Left hindlimb (tissue), 1 donor: Measurements from ENCODE around the gene TMX4.
A peak's percentile ranks its signal among the peaks of the same experiment; 100 is the strongest.
"Not testable (repeated sequence)": the region's sequence is repeated elsewhere in the genome, so short reads cannot be mapped to it uniquely, and the experiment has no call there.

Experiments
- DNase-seq: peaks from one replicate; pipeline ENCODE4 v3.0.0-alpha.2; 2018

The TMX4 gene, protein sequence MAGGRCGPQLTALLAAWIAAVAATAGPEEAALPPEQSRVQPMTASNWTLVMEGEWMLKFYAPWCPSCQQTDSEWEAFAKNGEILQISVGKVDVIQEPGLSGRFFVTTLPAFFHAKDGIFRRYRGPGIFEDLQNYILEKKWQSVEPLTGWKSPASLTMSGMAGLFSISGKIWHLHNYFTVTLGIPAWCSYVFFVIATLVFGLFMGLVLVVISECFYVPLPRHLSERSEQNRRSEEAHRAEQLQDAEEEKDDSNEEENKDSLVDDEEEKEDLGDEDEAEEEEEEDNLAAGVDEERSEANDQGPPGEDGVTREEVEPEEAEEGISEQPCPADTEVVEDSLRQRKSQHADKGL

DNA sequence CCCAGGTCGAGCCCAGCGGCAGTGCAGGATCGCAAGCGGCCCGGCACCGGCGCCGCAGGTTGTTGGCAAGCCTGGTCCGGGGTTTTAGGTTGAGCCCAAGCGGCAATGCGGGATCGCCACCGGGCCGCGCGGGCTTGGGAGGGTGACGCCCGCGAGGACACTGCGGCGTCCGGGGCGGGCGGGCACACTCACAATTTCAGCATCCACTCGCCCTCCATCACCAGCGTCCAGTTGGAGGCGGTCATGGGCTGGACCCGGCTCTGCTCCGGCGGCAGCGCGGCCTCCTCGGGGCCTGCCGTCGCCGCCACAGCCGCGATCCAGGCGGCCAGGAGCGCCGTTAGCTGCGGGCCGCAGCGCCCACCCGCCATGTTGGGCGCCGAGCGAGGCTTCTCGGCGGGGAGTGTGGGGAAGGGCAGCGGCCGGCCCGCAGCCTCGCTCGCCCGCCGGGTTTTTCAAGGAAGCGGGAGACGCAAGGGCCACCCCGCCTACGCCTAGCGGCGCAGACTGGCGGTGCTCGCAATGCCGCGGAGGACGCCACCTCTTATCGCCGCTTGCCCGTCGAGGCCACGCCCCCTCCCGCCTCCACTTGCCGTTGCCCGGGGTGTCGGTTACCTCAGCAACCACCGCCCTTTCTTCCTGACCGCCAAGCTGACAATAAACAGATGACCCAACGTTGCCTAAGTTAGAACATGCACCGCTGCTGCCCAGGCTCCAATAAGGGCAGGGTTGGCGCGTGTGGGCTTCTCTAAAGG, at the start of gene TMX4:
Gene TMX4, minus strand, starts transcription at position 516 of the 752 bp plus-strand sequence. Its CDS starts 148 bp downstream, at position 368.
- DNase-seq, result peak; percentile 95

DNA sequence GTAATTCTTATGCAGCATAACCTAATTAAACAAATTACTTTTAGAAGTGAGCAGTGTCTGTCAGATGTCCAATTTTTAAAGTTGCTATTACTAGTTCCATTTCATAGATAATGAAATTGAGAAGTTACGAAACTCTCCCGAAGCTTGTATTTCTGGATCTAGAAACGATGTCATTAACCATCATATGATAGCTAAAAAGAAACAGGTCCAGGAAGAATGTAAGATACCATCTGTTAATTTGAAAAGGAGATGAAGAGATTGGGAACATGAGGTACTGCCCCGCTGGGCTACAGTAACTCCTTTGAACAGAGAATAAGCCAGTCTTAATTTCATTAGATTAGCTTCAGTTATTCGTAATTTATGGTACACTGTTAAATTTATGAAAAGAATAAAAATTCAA, 47.5 kb upstream of the TMX4 start:
- DNase-seq, result no peak

DNA sequence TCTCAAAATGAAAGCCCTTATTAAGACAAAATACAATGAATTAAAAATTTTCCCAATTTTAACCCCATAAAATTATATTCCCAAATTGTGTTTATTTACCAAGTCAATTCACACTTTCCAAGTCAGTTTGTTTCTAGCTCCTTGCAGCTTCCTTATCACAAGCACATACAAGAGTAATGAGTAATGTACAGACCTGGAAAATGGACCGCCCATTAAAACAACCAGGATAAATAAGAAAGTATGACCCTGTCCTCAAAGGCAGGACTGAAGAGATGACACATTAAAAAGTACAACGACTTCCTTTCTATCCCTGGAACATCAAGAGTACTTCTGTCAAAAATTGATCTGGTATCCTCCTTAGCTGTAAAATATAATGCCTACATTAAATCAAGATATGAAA, 47.1 kb upstream of the TMX4 start:
- no peak for DNase-seq

DNA sequence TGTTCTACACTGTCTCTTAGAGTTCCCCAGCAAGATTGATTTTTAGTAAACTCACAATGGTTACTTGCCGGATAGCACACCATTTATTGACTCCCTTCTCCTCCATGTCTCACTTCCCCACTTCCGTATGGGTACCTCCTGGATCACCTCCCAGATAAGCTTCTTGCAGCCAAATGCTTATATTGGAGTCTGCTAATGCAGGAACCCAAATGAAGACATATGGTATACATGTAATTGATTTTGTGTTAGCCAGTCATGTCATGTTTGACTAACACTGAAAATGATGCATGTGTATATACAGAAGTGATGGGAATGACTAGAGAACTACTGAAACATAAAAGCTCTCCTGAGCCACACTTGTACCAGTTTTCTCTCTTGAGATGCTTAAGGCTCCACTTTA, 46.1 kb upstream of the TMX4 start:
- no peak for DNase-seq

DNA sequence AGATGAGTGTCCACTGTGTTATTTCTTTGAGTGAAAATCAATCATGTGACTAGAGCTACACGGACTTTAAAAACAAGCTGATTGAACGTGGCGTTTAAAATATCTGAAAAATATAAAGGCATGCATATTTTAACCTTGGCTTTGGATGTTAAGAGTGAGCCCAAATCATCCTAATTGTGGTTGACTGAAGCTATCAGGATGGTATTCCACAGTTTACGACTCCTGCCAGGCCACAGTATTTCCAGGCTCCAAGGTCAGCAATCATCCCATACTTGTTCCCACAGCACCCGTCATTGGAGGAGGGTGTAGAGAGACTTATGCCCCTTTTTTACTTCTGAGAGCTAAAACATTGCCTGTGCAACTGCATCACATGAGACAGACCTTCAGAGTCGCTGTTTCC, 43.2 kb upstream of the TMX4 start:
- DNase-seq, result no peak

DNA sequence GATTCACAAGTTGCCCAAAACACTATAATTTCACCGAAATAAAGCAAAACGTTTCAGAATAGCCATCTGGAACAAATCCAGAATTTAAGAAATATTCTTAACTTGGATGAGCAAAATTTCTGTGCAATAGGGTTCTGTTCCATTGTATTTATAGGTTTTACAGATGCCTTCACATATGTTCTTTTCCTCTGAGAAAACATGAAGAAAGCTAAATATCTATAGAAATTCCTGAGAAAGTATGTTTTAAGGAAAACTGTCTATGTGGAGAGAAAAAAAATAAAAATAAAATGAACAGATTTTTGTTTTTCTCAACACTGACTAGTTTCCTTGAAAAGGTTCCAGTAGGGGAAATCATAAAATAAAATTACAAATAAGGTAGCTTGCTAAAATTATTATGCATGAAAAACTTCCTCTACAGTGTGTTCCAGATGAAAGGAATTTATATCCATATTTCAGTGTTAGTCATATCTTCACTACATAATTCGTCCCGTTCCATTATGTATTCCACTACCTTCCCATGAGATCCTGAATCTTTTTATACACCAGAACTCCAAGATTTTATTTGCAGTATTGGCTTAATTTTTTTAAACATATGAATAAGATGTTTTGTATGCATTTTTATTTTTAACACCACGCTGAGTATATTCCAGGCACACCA, 42.4 kb upstream of the TMX4 start:
- no peak for DNase-seq

DNA sequence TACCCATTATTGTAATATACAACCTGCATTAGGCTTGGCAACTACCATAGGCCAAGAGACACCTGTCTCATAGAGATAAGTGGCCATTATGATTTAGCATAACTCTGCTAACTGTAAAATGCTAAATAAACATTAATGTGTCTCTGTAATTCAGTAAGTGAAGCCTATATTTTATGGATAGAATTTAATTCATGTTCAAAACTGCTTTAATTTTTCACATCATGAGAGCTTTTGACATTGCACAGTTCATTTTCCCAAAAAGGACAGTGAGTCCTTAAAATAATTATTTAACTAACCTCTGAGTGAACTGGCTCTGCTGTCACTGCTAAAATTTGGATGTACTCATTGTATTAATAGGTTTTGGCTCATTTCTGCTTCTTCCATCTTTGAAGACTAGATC, 41.4 kb upstream of the TMX4 start:
- no peak for DNase-seq

DNA sequence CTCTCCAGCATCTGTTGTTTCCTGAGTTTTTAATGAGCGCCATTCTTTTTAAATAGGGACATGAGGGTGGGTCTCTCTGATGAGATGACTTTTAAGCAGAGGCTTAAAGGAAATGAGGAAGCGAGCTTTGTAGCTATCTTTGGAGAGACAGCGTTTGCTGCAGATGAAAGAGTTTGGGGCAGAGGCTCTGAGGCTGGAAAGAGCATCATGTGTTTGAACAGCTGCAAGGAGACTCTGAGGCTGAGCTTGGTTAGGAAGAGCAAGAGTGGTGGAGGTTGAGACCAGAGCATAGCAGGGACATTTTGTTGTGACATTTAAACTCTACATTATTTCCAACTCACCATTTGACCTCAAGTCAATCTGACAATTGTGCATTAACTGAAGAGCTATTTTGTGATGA, 38.3 kb upstream of the TMX4 start:
- DNase-seq, result no peak

DNA sequence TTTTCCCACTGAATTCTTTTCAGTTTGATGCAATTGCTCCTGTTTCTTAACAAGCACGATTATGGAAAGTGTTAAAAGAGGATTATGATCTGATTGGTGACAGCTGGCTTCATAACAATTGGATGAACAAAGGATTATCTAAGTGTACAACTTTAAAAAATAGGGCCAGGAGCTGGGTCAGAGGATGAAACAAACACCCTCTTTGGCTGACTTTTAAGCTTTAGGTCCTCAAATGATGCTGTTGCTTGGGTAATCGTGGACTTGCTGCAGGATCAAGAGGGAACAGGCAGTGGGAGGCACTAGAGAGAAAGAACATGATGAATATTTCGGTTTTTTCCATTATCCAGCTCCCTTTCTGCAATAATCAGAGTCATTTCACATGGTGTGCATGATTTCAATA, 35.5 kb upstream of the TMX4 start:
- DNase-seq, result no peak

DNA sequence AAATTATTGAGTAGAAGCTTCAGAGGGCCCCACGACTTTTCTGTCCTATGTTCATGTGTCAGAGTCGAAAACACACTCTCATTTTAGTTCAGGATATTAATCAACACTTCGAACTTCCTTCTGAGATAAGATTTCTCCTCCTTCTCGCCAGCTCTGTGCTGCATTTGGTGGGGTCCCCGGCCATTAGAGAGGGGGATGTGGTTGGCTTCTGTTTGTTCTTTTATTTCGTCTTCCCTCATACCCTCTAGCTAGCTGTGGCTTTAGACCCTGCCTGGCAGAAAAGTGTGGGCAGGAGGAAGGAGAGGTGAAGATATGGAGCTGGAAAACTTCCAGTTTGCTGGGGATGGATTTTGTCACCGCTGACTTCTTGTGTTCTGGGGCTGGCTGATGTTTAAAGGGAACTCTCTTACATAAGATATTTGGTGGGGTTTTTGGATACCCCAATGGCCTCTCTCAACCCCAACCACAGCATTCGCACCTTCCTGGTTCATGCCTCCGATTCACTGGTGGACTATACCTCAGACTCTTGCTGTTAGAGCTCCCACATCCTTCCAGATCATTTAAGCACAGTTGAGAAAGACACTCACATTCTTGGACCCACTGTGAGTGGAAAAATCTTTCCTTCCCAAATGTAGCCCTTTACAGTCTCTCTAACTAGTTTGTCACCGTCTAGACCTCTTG, 30.7 kb upstream of the TMX4 start:
- DNase-seq, result no peak

DNA sequence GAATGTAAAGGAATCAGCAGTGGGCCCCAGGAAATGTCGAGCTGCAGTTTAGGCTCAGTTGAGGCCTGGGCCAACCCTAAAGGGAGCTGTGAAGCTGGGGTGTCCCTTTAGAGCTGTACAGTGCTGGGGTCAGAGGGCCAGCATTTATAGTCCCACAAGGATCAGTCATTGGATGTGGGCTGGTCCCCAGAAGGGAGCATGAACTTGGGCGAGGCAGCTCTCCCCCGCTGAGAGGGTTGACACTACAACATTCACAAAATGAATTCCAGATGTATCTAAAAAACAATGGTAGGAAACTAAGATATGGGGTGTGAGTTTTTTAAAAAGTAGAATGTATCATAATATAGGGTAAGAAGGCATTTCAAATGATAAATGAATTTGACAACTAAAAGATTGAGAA, 29.7 kb upstream of the TMX4 start:
- no peak for DNase-seq

DNA sequence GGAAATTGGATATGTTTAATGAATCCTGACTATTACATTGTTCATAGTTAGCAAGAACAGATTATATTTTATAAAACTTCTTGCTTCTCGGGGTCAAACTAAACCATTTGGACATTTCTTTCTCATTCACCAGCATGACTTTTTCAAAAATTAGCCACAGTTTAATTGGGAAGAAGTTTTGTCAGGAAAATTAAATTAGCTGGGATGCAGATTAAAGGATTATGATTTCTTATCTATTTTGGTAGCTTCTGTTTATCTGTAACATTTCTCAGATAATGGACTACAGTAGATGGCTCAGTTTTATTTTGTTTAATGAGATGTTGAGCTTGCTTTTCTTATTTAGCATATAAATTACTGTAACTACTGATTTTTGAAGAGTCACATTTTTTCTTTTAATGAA, 26.4 kb upstream of the TMX4 start:
- no peak for DNase-seq

DNA sequence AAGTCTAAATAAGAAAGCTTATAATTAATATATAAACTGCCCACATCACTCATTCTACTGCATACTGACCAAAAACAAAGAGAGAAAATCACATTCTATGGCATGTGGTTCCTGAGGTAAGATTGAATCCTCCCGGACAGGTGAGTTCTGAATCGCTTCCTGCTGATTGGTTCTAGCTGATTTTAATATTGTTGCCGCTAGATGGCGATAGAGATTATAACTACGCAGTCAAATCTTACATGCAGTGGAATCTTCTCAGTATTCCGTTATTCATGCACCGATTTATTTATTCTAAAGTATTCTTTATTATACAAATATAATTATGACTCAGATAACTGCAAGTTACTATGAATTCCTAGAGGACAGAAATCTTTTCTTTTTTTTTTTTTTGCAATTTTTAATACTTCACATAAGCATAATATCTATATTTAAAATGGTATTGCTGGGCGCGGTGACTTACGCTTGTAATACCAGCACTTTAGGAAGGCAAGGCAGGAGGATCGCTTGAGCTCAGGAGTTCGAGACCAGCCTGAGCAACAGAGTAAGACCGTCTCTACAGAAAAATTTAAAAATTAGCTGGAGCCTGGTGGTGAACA, 24.2 kb upstream of the TMX4 start:
- DNase-seq, result no peak

DNA sequence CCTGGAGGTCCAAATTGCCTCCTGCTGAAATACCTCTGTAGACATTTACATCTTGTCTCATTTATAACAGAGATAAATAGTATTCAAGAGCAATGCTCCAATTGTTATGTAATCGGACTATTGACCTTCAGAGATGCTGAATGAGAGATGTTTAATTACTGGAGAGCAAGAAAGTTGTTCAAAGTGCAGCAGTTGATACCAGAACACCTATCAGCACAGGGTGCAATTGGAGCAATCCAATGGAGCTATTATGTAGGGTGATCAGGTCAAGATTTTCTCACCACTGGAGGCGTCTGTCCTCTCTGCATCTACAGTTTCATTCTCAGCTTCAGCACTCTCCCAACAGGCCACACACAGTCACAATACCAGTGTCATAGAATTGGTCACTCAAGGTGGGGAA, 19.5 kb upstream of the TMX4 start:
- no peak for DNase-seq

DNA sequence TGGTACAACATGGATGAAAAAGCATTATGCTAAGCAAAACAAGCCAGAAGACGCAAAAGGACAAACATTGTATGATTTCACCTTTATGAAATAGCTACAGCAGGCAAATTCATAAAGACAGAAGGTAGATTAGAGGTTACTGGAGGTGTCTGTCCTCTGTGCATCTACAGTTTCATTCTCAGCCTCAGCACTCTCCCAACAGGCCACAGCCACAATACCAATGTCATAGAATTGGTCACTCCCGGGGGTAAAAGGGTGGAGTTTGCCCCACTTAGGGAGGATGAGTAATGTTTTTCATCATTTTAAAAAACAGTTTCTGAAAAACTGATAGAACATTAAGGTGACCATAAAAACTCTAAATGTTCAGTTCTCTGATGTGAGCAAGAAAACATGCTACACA, 17.2 kb upstream of the TMX4 start:
- DNase-seq, result no peak

DNA sequence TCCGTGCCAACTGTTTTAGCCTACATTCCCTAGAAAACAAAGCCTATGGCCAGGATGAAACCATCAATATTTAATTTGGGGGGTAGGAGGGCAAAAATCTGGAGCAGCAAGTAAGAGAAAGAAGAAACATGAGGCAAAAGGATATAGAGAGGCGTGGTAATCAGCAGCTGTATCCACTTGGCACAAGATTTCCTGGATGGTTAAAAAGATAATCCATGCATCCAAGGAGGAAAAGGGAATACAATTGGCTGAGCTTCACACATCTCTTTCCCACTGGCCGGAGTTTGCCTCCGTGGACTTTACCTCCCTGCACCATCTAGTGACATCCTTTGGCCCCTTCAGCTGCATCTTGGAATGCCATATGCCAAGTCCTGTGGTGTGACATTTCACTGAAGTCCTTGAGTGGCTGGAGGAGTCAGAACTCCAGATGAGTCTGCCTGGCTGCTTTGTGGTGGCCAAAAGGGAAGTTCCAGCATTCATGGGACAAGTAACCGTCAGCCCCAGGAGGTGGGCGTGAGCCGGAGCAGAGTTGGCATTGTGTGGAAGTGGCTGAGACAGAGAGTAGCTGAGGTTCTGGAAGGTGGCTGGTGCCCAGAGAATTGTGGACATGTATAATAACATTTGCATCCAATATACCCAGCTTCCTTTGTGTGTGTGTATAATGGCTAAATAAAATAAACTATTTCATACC, 13.7 kb upstream of the TMX4 start:
- DNase-seq, result no peak

DNA sequence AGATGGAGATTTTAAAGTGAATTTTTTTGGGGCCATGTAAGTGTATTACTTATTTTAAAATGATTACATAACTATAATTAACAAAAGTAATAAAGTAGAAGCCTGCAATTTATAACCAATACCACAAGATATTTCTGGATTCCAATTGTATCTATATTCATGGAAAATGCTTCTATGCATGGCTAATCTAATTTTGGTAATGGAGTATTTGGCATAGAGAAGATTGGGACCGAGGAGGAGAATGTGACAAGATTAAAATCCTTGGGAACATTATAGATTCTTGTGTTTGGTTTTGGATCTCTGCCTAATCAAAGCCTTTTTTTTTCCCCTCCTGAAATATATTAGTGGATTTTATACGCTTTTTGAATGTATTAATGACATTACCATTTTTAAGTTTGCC, 12.9 kb upstream of the TMX4 start:
- DNase-seq, result no peak

DNA sequence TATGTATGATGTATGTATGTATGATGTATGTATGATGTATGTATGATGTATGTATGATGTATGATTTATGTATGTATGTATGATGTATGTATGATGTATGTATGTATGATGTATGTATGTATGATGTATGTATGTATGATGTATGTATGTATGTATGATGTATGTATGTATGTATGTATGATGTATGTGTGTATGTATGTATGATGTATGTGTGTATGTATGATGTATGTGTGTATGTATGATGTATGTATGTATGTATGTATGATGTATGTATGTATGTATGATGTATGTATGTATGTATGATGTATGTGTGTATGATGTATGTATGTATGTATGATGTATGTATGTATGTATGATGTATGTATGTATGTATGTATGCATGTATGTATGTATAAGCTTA, 12.0 kb upstream of the TMX4 start:
- not testable (repeated sequence) for DNase-seq

DNA sequence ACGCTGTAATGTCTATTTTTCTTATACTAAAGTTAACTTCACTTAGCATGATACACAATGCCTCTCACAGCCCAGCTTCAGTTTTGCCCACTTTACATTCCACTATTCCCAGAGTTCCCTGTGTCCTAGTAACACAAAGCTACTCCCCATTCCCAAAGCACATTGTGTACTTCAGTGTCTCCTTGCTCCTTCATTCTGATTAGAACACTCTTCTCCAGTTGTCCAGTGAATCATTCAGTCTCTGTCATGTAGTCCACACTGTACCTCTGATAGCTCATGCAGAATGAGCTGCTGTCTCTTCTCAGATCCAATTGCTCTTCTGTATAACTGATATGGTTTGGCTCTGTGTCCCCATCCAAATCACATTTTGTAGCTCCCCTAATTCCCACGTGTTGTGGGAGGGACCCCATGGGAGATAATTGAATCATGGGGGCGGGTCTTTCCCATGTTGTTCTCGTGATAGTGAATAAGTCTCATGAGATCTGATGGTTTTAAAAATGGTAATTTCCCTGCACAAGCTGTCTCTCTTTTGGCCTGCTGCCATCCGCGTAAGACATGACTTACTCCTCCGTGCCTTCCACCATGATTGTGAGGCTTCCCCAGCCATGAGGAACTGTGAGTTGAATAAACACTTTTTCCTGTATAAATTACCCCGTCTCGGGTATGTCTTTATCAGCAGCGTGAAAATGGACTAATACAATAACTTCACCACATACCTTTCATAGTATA, 2.1 kb upstream of the TMX4 start:
- DNase-seq, result no peak

DNA sequence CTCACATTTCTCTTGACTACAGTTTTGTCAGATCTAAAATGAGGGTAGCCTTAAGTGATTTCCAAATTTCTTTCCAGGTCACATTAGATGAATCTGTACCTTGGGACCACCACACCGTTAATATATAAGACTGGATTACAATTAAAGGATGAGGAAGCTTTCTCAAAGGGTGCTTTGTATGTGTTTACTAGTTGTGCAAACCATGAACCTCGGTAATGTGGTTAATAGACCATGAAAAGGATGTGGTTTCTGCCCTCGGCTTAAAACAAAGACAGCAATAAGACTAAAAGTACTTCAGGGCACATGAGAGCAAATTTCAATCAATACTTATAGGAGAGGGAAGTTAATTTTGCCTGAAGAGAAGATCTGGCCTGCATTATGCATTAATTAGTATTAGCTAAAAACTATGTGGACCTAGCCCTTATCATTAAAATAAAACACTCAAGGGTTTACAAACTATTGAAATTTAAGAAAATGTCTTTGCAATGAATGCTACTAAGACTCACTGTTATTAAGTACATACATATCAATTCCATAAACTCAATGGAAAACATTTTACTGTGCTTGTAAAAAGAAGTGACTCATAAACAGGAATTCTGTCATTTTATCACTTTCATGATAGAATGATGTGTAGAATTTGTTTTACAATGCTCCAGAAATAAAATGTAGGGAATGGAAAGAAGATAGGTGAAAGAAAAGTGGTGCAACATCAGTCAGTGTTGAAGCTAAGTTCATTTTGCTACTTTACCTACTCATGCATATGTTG, 936 bp upstream of the TMX4 start:
- no peak for DNase-seq

DNA sequence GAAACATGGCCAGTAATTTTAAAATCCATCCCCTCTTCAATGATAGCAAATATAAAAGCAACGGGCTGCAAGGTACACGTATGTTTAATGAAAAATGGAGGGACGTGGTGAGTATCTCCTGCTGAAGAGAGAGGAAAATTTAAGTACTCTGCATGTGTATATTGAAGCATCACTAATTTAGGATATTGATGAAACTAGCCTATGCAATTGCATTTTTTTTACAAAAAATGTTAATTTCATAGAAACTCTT, 362 bp upstream of the TMX4 start:
- DNase-seq, result no peak

DNA sequence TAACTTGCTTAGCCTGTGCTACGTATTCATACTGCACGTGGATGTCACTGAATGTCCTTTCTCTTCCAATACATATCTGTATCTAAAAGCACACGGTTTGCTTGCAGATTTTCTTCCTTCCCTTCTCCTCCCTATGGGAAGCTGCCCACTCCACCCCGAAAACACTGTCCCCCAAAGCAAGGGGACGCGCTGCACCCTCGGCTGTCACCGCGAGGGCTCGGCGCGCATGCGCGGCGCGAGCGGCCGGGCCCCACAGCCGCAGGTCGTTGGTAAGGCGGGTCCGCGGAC, 659 bp downstream of the TMX4 start:
- DNase-seq, result no peak
